NB4 (cell line): ENCODE data around the gene RFX3.

ENCODE experiments used
- POLR2A ChIP-seq: IDR thresholded peaks from 2 replicates; pipeline ENCODE4 v1.6.1; 2011; ENCODE audit warnings: mild to moderate bottlenecking; ENCODE audit not compliant: insufficient read length; ENCODE audit errors: extremely low read depth
- TF ChIP-seq, protein P1 (sequence below): IDR thresholded peaks from one replicate; pipeline ENCODE4 v1.5.1; 2012; ENCODE audit warnings: low read depth, low read length

DNA sequence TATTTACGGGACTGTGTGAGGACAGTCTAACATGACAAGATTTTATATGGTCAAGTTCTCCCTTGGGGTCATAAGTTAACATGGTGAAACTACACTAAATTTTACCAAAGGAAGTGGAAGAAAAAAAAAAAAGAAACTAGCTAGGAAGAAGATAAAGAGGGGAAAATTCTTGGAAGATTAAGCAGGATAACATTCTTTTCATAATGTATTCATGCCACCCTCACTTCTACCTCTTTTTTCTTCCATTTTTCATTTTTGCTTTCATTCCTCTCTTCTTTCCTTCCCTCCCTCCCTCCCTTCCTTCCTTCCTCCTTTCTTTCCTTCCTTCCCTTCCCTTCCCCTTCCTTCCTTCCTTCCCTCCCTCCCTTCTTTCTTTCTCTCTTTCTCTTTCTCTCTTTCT is 254.6 kb downstream of the RFX3 start:
- no peak for TF ChIP-seq POLR2A
- TF ChIP-seq, protein P1, sequence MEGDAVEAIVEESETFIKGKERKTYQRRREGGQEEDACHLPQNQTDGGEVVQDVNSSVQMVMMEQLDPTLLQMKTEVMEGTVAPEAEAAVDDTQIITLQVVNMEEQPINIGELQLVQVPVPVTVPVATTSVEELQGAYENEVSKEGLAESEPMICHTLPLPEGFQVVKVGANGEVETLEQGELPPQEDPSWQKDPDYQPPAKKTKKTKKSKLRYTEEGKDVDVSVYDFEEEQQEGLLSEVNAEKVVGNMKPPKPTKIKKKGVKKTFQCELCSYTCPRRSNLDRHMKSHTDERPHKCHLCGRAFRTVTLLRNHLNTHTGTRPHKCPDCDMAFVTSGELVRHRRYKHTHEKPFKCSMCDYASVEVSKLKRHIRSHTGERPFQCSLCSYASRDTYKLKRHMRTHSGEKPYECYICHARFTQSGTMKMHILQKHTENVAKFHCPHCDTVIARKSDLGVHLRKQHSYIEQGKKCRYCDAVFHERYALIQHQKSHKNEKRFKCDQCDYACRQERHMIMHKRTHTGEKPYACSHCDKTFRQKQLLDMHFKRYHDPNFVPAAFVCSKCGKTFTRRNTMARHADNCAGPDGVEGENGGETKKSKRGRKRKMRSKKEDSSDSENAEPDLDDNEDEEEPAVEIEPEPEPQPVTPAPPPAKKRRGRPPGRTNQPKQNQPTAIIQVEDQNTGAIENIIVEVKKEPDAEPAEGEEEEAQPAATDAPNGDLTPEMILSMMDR: no peak
